Activated naive CD4-positive, alpha-beta T cell treated with anti-CD3 and anti-CD28 coated beads for 36 hours (primary cell): Measurements from ENCODE around the gene OR51E1. TPM values are rescaled to one million over a fixed set of nuclear protein-coding genes. Genes with fewer than 3 reads are reported as not detected.

Experiments
- CTCF ChIA-PET: fragments of 350-600 bp; sonication (Branson Sonifier 250); formaldehyde crosslinking; loops from one replicate; lab custom pipeline; 2021; ENCODE audit warnings: antibody characterized with exemption; lab: Charles Lee
- DNase-seq: peaks from one replicate; pipeline ENCODE4 v3.0.0-alpha.2; 2020
- H3K27ac Mint-ChIP-seq: one replicate; pipeline ENCODE4 v1.8.0; 2021; ENCODE audit warnings: mild to moderate bottlenecking, mixed read lengths
- H3K27me3 Mint-ChIP-seq: one replicate; pipeline ENCODE4 v1.8.0; 2021; ENCODE audit warnings: low read depth, mixed read lengths
- H3K36me3 Mint-ChIP-seq: one replicate; pipeline ENCODE4 v1.8.0; 2021; ENCODE audit warnings: low read depth, mixed read lengths
- H3K4me1 Mint-ChIP-seq: one replicate; pipeline ENCODE4 v1.8.0; 2021; ENCODE audit warnings: low read depth, mixed read lengths
- H3K4me3 Mint-ChIP-seq: one replicate; pipeline ENCODE4 v1.8.0; 2021; ENCODE audit warnings: mild to moderate bottlenecking, moderate library complexity, mixed read lengths
- H3K9me3 Mint-ChIP-seq: one replicate; pipeline ENCODE4 v1.8.0; 2021; ENCODE audit warnings: mixed read lengths
- intact Hi-C: fragments of 100-400 bp; cut with micrococcal nuclease; formaldehyde crosslinking; loops from one replicate; pipeline ENCODE4 v1.15.1; 2023
- total RNA-seq, 2 experiments: library from RNA; stranded (reverse); gene quantifications; one replicate each; pipeline ENCODE4 v1.2.3, GENCODE V29; 2021

The OR51E1 gene
- total RNA-seq, 2 experiments from 2014 or later: not detected

- Mint-ChIP-seq H3K27me3 (peaks cover 4% of the 10 kb centered on the region), H3K36me3 (no peaks in the 10 kb centered on the region), H3K4me3 (no peak overlapping the region), H3K9me3 (no peaks in the 10 kb centered on the region), H3K27ac (no peak overlapping the region), H3K4me1 (no peaks in the 10 kb centered on the region)
- CTCF ChIA-PET: no interaction called here
- intact Hi-C loops: no loop called here
- no peak for DNase-seq
Observed at GRCh38 chr11:4662876-4663275, 19.1 kb downstream of the OR51E1 start.

GRCh38 chr11:4664183-4664582 lies 20.4 kb downstream of the OR51E1 start:
- H3K4me3 Mint-ChIP-seq: no peak overlapping the region
- no peak overlapping the region for H3K27ac Mint-ChIP-seq
- no peaks in the 10 kb centered on the region for H3K4me1 Mint-ChIP-seq
- no peaks in the 10 kb centered on the region for H3K27me3 Mint-ChIP-seq
- H3K9me3 Mint-ChIP-seq: no peaks in the 10 kb centered on the region
- no peaks in the 10 kb centered on the region for H3K36me3 Mint-ChIP-seq
- CTCF ChIA-PET: no interaction called here
- intact Hi-C loops: no loop called here
- no peak for DNase-seq

- H3K4me1 Mint-ChIP-seq: no peaks in the 10 kb centered on the region
- H3K27me3 Mint-ChIP-seq: no peaks in the 10 kb centered on the region
- H3K4me3 Mint-ChIP-seq: no peak overlapping the region
- CTCF ChIA-PET: no interaction called here
- H3K36me3 Mint-ChIP-seq: no peaks in the 10 kb centered on the region
- H3K9me3 Mint-ChIP-seq: no peaks in the 10 kb centered on the region
- no peak overlapping the region for H3K27ac Mint-ChIP-seq
- intact Hi-C loops: no loop called here
- DNase-seq: no peak
Observed at GRCh38 chr11:4664786-4665185, 21.0 kb downstream of the OR51E1 start.

- no peak for DNase-seq
- H3K27me3 Mint-ChIP-seq: no peaks in the 10 kb centered on the region
- CTCF ChIA-PET: interaction anchor here (1.5 kb wide), 1 partner anchor 29 kb away, joined by 3 read pairs; no protein-coding TSS in a partner anchor
- intact Hi-C loops: no loop called here
- no peaks in the 10 kb centered on the region for H3K9me3 Mint-ChIP-seq
- no peaks in the 10 kb centered on the region for H3K36me3 Mint-ChIP-seq
- no peak overlapping the region for H3K4me3 Mint-ChIP-seq
- no peak overlapping the region for H3K27ac Mint-ChIP-seq
- no peaks in the 10 kb centered on the region for H3K4me1 Mint-ChIP-seq
Observed at GRCh38 chr11:4665424-4665823, 21.6 kb downstream of the OR51E1 start.

- no peaks in the 10 kb centered on the region for H3K36me3 Mint-ChIP-seq
- CTCF ChIA-PET: interaction anchor here (0.7 to 1.1 kb wide), 2 partner anchors 35 to 113 kb away, joined by 3 read pairs; partner anchors contain the start of gene OR51D1
- no peaks in the 10 kb centered on the region for H3K4me1 Mint-ChIP-seq
- peaks cover 11% of the 10 kb centered on the region for H3K27me3 Mint-ChIP-seq
- no peak for DNase-seq
- no peak overlapping the region for H3K27ac Mint-ChIP-seq
- intact Hi-C loops: no loop called here
- no peaks in the 10 kb centered on the region for H3K9me3 Mint-ChIP-seq
- no peak overlapping the region for H3K4me3 Mint-ChIP-seq
Observed at GRCh38 chr11:4671741-4672140, 28.0 kb downstream of the OR51E1 start.

GRCh38 chr11:4672470-4672869 lies 28.7 kb downstream of the OR51E1 start:
- intact Hi-C loops: no loop called here
- H3K27me3 Mint-ChIP-seq: peaks cover 11% of the 10 kb centered on the region
- CTCF ChIA-PET: no interaction called here

GRCh38 chr11:4673781-4674180 lies 30.0 kb downstream of the OR51E1 start:
- no peak for DNase-seq
- intact Hi-C loops: no loop called here
- H3K27me3 Mint-ChIP-seq: peaks cover 11% of the 10 kb centered on the region
- no peak overlapping the region for H3K4me3 Mint-ChIP-seq
- no peak overlapping the region for H3K27ac Mint-ChIP-seq
- H3K4me1 Mint-ChIP-seq: no peaks in the 10 kb centered on the region
- H3K9me3 Mint-ChIP-seq: no peaks in the 10 kb centered on the region
- H3K36me3 Mint-ChIP-seq: no peaks in the 10 kb centered on the region
- CTCF ChIA-PET: no interaction called here

More at GRCh38 chr11:4672470-4672869, 28.7 kb downstream of the OR51E1 start:
- no peak for DNase-seq
- no peaks in the 10 kb centered on the region for H3K4me1 Mint-ChIP-seq
- H3K9me3 Mint-ChIP-seq: no peaks in the 10 kb centered on the region
- no peaks in the 10 kb centered on the region for H3K36me3 Mint-ChIP-seq
- H3K27ac Mint-ChIP-seq: no peak overlapping the region
- H3K4me3 Mint-ChIP-seq: no peak overlapping the region

- no peak for DNase-seq
- Mint-ChIP-seq H3K36me3 (no peaks in the 10 kb centered on the region), H3K4me1 (no peaks in the 10 kb centered on the region), H3K9me3 (no peaks in the 10 kb centered on the region), H3K27ac (no peak overlapping the region), H3K4me3 (no peak overlapping the region), H3K27me3 (peaks cover 9% of the 10 kb centered on the region)
- CTCF ChIA-PET: no interaction called here
- intact Hi-C loops: no loop called here
Observed at GRCh38 chr11:4677948-4678347, 34.2 kb downstream of the OR51E1 start.

- Mint-ChIP-seq H3K36me3 (no peaks in the 10 kb centered on the region), H3K27me3 (peaks cover 2% of the 10 kb centered on the region), H3K27ac (no peak overlapping the region), H3K4me1 (no peaks in the 10 kb centered on the region), H3K4me3 (no peak overlapping the region), H3K9me3 (no peaks in the 10 kb centered on the region)
- DNase-seq: no peak
- intact Hi-C loops: no loop called here
- CTCF ChIA-PET: no interaction called here
Observed at GRCh38 chr11:4680341-4680740, 36.6 kb downstream of the OR51E1 start.

GRCh38 chr11:4682623-4683419 lies 39.0 kb downstream of the OR51E1 start:
- no peaks in the 10 kb centered on the region for H3K27me3 Mint-ChIP-seq
- H3K36me3 Mint-ChIP-seq: no peaks in the 10 kb centered on the region
- H3K4me3 Mint-ChIP-seq: no peak overlapping the region
- DNase-seq: no peak
- H3K9me3 Mint-ChIP-seq: no peaks in the 10 kb centered on the region
- H3K4me1 Mint-ChIP-seq: no peaks in the 10 kb centered on the region
- CTCF ChIA-PET: no interaction called here
- H3K27ac Mint-ChIP-seq: no peak overlapping the region
- intact Hi-C loops: no loop called here

GRCh38 chr11:4684631-4685285 lies 41.0 kb downstream of the OR51E1 start:
- CTCF ChIA-PET: no interaction called here
- intact Hi-C loops: no loop called here
- no peak overlapping the region for H3K4me3 Mint-ChIP-seq

GRCh38 chr11:4695442-4695841 lies 51.7 kb downstream of the OR51E1 start:
- no peaks in the 10 kb centered on the region for H3K4me1 Mint-ChIP-seq
- intact Hi-C loops: no loop called here
- H3K9me3 Mint-ChIP-seq: no peaks in the 10 kb centered on the region
- H3K4me3 Mint-ChIP-seq: no peak overlapping the region
- CTCF ChIA-PET: interaction anchor here (1.5 kb wide), 1 partner anchor 58 kb away, joined by 4 read pairs; the partner anchor contains the start of gene OR51D1
- H3K27me3 Mint-ChIP-seq: peaks cover 9% of the 10 kb centered on the region
- H3K27ac Mint-ChIP-seq: no peak overlapping the region
- DNase-seq: no peak
- H3K36me3 Mint-ChIP-seq: no peaks in the 10 kb centered on the region

More at GRCh38 chr11:4684631-4685285, 41.0 kb downstream of the OR51E1 start:
- Mint-ChIP-seq H3K36me3 (no peaks in the 10 kb centered on the region), H3K27me3 (no peaks in the 10 kb centered on the region), H3K4me1 (no peaks in the 10 kb centered on the region), H3K9me3 (no peaks in the 10 kb centered on the region), H3K27ac (no peak overlapping the region)
- no peak for DNase-seq

- CTCF ChIA-PET: no interaction called here
- Mint-ChIP-seq H3K36me3 (no peaks in the 10 kb centered on the region), H3K9me3 (no peaks in the 10 kb centered on the region), H3K27ac (no peak within 1 kb of the TSS), H3K4me1 (no peaks in the 10 kb centered on the region), H3K27me3 (peaks cover 10% of the 10 kb centered on the region), H3K4me3 (no peak within 1 kb of the TSS)
- no peak for DNase-seq
- intact Hi-C loops: no loop called here
Observed at GRCh38 chr11:4697585-4697984, 53.8 kb downstream of the OR51E1 start, which contains the start of gene OR51E2. OR51E2 (minus strand) TSS chr11:4697853; CDS start chr11:4682711, 15,142 bp downstream.
